ENCODE results near the gene LMBR1. TPM values are rescaled to one million over a fixed set of nuclear protein-coding genes. Genes with fewer than 3 reads are reported as not detected.
A peak's percentile ranks its signal among the peaks of the same experiment; 100 is the strongest.
"Not testable (repeated sequence)": the region's sequence is repeated elsewhere in the genome, so short reads cannot be mapped to it uniquely, and the experiment has no call there.

Gene LMBR1, protein sequence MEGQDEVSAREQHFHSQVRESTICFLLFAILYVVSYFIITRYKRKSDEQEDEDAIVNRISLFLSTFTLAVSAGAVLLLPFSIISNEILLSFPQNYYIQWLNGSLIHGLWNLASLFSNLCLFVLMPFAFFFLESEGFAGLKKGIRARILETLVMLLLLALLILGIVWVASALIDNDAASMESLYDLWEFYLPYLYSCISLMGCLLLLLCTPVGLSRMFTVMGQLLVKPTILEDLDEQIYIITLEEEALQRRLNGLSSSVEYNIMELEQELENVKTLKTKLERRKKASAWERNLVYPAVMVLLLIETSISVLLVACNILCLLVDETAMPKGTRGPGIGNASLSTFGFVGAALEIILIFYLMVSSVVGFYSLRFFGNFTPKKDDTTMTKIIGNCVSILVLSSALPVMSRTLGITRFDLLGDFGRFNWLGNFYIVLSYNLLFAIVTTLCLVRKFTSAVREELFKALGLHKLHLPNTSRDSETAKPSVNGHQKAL
- 23.8 and 60.9 TPM in 2 replicates for total RNA-seq (2014; rRNA removed; shearing (Covaris generic); ENCODE audit: low replicate concordance)

DNA sequence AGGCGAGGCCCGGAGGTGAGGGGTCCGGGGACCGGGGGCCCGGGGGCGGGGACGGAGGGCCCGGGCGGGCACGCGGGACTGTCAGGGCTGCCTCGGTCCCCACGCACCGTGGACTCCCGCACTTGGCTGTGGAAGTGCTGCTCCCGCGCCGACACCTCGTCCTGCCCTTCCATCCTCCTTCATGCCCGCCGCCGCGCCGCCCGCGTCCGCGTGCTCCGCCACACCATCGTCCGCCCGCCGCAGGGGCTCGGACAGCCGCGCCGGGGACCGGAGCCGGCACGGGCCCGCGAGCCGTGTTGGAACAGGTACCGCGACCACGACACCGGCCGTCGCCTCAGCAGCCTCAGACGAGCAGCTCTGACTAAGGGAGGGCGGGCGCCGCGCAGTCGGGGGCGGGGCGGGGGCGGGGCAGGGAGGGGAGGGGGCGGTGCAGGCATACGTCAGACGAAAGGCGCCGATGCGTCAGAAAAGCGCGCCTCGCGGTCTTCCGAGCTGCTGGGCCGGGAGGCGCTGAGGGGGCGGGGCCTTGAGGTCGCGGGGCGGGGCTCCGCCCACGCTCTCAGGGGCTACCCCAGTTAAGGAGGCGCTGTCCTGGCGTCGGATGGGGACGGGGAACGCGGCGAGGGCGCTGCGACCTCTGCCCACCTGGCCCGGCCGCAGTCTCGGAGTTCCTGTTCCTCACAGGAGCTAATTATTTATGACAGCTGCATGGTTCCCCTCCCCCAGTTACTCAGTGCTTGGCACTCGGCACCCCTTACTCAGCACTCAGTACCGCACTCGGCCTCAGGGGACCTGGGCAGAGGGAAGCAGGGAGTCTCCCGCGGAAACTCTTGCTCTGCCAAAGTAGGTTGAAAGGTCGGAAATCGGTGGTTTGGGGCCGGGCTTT, at the start of gene LMBR1:
LMBR1 (minus strand) TSS at position 363 of the 886 bp plus-strand sequence; CDS start at position 173, 190 bp downstream.
- Histone ChIP-seq H3K9me3 (no peaks in the 10 kb centered on the region), H3K36me3 (no peaks in the 10 kb centered on the region), H3K4me3 (peak within 1 kb of the TSS; percentile 71), H3K27me3 (no peaks in the 10 kb centered on the region)
- peak; percentile 85 for DNase-seq

DNA sequence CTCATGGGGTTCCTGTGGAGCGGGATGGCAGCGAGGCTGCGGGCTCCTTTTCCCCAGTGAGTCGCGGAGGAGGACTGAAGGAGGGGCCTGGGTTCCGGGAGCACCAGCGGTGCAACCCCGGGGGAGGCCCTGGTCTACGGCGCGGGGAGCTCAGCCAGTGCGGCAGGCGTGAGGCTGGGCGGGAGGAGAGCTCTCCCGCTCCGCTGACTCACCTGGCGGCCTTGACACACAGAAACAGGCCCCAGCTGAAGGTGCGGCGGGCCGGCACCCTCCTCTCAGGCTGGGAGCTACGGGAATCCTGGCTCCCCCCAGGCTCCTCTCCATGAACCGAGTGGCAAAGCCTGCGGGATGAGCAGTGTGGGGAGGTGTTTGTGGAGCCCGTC, 49.7 kb upstream of the LMBR1 start:
- Histone ChIP-seq H3K9me3 (no peaks in the 10 kb centered on the region), H3K36me3 (no peaks in the 10 kb centered on the region), H3K4me3 (no peak overlapping the region), H3K27me3 (no peaks in the 10 kb centered on the region)
- DNase-seq: no peak

DNA sequence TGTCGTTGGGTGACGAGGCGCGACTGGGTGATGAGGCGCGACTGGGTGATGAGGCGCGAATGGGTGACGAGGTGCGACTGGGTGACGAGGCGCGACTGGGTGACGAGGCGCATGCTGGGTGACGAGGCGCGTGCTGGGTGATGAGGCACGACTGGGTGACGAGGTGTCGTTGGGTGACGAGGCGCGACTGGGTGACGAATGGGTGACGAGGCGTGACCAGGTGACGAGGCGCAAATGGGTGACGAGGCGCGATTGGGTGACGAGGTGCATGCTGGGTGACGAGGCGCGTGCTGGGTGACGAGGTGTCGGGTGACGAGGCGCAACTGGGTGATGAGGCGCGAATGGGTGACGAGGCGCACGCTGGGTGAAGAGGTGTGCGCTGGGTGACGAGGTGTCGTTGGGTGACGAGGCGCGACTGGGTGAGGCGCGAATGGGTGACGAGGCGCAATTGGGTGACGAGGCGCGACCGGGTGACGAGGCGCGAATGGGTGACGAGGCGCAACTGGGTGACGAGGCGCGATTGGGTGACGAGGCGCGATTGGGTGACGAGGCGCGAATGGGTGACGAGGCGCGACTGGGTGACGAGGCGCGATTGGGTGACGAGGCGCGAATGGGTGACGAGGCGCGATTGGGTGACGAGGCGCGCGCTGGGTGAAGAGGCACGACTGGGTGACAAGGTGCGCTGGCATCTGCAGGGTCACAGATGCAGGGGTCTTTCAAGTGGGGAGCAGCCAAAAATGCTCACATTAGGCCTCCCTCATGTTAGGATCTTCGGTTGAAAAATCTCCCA, 48.6 kb upstream of the LMBR1 start:
- no peaks in the 10 kb centered on the region for H3K27me3 ChIP-seq
- DNase-seq: no peak
- no peaks in the 10 kb centered on the region for H3K36me3 ChIP-seq

DNA sequence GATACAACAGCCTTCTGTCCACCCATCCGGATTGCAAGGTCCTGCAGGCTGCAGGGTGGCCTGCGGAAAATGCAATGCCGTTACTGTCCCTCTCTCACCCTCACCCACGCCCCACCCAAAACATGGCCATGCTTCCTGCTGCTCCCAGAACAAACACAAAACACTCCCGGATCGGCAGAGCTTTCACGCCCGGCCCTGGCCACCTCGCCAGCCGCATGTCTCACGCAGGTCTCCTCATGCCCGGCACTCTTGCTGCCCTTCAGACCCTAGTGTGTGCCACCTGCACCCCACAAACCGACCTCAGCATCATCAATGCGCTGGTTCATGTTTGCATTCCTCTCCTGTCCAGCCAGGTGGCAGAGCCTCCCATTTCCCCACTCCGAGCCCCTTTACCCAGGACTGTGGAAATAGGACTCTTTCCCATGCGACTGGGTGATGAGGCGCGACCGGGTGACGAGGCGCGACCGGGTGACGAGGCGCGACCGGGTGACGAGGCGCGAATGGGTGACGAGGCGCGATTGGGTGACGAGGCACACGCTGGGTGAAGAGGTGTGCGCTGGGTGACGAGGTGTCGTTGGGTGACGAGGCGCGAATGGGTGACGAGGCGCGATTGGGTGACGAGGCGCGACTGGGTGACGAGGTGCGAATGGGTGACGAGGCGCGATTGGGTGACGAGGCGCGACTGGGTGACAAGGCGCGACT, 47.6 kb upstream of the LMBR1 start:
- H3K36me3 ChIP-seq: no peaks in the 10 kb centered on the region
- DNase-seq: no peak
- no peak overlapping the region for H3K4me3 ChIP-seq
- no peaks in the 10 kb centered on the region for H3K27me3 ChIP-seq
- H3K9me3 ChIP-seq: no peaks in the 10 kb centered on the region

More for the DNA sequence above, 48.6 kb upstream of the LMBR1 start:
- no peak overlapping the region for H3K4me3 ChIP-seq
- no peaks in the 10 kb centered on the region for H3K9me3 ChIP-seq

DNA sequence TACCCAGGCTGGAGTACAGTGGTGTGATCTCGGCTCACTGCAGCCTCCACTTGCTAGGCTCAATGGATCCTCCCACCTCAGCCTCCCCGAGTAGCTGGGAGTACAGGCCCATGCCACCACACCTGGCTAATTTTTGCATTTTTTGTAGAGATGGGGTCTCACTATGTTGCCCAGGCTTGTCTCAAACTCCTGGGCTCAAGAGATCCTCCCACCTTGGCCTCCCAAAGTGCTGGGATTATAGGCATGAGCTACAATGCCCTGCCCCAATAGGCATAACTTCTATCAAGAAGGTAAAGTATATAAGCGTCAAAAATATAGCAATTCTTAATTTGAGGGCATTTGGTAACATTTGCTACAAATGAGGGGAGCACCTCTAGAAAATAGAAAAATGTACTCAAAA, 43.8 kb upstream of the LMBR1 start:
- DNase-seq, H3K36me3 ChIP-seq, H3K9me3 ChIP-seq, H3K27me3 ChIP-seq, H3K4me3 ChIP-seq: not testable (repeated sequence)

DNA sequence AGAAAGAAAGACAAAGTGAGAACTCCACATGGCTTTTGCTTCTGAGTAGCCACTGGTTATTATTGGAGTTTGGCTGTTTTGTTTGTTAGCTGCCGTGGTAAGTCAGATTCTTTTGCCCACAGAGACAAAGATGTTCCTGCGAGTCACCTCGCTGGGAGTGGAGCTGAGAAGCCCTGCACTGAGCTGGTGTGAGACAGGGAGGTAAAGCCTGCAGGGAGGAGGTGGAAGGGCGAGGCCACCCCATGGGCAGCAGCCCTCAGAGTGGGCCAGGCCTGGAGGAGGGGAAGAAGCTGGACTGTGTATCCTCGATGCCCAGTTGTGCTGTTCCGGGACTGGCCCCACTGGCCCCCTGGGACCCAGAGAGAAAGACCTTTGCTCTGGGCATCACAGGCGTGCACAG, 42.3 kb upstream of the LMBR1 start:
- Histone ChIP-seq H3K36me3 (no peaks in the 10 kb centered on the region), H3K9me3 (no peaks in the 10 kb centered on the region), H3K4me3 (no peak overlapping the region), H3K27me3 (no peaks in the 10 kb centered on the region)
- no peak for DNase-seq

DNA sequence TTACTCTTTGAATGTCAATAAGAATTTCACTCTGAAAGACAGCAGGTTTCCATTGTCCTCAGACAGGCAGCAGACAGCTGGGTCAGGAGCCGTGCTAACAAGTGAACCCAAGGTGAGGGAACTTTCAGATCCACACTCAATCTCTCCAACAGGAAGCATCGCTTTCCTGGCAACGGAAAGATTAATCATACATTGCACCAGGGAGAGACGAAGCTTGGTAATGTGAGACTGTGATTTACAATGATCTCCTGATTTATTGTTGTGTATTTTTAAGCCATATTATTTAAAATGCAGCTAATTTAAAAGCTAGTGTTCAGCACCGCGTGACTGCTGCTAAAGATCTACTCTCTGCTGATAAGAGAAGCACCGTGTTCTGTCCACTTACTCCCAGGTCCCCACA, 39.0 kb upstream of the LMBR1 start:
- Histone ChIP-seq H3K36me3 (no peaks in the 10 kb centered on the region), H3K4me3 (no peak overlapping the region), H3K9me3 (no peaks in the 10 kb centered on the region), H3K27me3 (no peaks in the 10 kb centered on the region)
- DNase-seq: no peak

DNA sequence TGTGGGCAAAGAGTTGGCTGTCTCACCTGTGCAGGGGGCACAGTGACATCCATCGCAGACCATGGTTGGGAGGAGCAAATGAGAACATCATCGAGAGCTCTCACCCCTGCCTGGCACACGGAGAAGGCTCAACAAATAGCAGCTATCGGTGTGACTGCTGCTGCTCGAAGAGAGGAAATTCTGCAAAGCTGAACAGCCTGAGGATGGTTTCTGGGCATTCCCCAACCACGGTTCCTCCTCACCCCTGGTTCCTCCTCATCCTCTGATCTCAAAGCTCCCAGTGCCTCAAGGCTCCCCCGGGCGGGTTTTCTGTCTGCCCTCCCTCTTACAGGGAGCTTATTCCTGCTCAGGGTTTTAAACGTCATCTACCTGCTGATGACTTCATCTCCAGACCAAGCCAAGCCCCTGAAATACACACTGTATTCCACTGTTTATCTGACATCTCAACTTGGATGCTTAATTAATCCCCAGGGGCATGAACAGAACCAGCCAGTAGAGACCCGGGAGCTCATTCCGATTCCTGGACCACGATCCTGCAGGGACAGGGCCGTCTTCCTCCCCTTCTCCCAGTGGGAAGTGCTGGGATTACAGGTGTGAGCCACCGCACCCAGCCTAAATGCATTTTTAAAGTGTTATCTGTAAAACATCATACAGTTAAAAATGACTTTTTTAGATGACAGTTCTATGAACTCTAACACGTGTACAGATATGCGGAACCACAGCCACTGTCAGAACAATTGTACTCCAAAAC, 37.0 kb upstream of the LMBR1 start:
- Histone ChIP-seq H3K4me3 (no peak overlapping the region), H3K36me3 (no peaks in the 10 kb centered on the region), H3K27me3 (no peaks in the 10 kb centered on the region), H3K9me3 (no peaks in the 10 kb centered on the region)
- DNase-seq: no peak

DNA sequence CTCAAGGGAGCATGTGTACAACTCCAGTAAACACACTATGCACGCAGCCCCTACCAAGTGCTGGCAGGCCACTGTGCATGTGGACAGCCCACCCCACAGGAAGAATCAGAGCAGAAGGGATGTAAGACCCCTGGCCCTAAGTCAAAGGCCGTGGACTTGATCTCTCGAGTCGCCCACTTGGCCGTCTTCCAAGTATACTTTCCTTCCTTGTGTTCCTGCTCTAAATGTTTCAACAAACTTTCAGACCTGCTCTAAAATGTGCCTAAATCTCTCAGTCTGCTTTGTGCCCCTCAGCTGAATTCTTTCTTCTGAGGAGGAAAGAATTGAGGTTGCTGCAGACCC, 35.4 kb upstream of the LMBR1 start:
- no peaks in the 10 kb centered on the region for H3K27me3 ChIP-seq
- no peaks in the 10 kb centered on the region for H3K9me3 ChIP-seq
- DNase-seq: no peak
- no peak overlapping the region for H3K4me3 ChIP-seq
- H3K36me3 ChIP-seq: no peaks in the 10 kb centered on the region

DNA sequence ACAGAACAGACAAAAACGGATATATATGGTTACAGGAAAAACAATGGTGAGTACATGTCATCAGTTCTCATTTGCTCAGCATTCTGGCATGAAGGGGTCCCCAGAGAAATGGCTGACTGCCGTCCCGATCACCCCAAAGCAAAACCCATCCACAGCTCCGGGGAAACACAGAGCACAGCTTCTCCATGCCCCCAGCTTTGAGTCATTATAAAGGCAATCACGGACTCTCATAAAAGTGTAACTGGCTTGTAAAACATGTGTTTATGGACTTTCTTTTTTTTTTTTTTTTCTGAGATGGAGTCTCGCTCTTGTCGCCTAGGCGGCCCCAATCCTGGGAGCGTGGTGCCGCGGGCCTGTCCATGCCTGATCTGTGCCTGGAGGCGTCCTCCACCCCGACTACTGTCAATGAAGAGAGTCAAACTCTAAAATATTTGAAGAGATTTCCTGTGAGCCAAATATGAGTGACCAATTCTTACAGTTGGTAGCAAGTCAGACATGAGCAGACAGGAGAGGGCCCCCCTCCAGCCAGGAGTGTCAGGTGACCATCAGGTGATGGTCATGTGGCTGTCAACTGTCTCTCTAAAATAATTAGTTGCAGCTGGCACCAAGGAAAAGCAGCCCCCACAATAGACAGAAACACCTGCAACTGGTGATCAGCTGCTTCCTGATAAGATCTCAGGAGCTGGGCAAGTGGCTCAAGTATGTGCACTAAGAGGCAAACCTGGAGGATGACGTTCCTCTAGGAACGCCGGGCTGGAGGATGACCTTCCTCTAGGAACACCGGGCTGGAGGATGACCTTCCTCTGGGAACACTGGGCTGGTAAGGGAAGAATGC, 34.8 kb upstream of the LMBR1 start:
- H3K4me3 ChIP-seq: no peak overlapping the region
- H3K9me3 ChIP-seq: no peaks in the 10 kb centered on the region
- H3K27me3 ChIP-seq: no peaks in the 10 kb centered on the region
- H3K36me3 ChIP-seq: no peaks in the 10 kb centered on the region
- DNase-seq: no peak

DNA sequence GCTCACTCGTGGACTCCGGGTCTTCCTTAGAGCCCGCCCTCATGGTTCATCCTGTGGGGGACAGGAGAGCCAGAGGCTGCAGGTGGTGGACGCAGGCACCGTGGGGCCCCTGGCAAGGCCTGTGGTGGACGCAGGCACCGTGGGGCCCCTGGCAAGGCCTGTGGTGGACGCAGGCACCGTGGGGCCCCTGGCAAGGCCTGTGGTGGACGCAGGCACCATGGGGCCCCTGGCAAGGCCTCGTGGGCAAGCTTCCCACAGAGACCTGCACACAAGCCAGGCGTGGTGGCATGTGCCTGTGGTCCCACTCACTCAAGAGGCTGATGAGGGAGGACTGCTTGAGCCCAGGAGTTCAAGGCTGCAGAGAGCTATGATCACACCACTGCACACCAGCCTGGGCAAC, 32.8 kb upstream of the LMBR1 start:
- not testable (repeated sequence) for H3K36me3 ChIP-seq, H3K27me3 ChIP-seq, H3K9me3 ChIP-seq, DNase-seq, H3K4me3 ChIP-seq

DNA sequence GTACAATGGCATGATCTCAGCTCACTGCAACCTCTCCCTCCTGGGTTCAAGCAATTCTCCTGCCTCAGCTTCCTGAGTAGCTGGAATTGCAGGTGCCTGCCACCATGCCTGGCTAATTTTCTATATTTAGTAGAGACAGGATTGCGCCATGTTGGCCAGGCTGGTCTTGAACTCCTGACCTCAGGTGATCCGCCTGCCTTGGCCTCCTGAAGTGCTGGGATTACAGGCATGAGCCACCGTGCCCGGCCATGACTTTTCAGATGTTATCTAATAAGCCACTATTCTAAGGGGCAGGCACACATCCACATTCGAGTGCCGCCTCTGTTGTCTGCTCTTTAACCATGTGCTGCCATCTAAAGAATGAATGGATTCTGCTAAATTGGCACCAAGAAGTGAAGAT, 29.3 kb upstream of the LMBR1 start:
- H3K27me3 ChIP-seq, H3K9me3 ChIP-seq, H3K4me3 ChIP-seq, H3K36me3 ChIP-seq, DNase-seq: not testable (repeated sequence)

DNA sequence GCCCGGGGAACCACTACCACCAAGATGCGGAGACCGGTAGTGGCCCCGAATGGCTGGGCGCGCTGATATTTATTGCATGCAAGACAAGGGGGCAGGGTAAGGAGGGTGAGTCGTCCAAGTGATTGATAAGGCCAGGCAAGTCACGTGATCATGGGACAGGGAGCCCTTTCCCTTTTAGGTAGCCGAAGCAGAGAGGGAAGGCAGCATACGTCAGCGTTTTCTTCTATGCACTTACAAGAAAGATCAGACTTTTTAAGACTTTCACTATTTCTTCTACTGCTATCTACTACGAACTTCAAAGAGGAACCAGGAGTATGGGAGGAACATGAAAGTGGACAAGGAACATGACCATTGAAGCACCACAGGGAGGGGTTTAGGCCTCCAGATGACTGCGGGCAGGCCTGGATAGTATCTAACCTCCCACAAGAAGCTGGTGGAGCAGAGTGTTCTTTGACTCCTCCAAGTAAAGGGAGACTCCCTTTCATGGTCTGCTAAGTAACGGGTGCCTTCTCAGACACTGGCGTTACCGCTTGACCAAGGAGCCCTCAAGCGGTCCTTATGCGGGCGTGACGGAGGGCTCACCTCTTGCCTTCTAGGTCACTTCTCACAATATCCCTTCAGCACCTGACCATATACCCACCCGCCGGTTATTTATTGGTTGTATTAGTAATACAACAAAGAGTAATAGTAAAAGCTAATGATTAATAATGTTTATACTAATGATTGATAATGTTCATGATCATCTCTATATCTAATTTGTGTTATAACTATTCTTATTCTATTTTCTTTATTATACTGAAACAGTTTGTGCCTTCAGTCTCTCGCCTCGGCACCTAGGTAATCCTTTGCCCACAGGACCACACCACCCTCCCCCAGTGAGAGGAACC, 27.7 kb upstream of the LMBR1 start:
- not testable (repeated sequence) for H3K9me3 ChIP-seq, H3K4me3 ChIP-seq, H3K36me3 ChIP-seq, H3K27me3 ChIP-seq, DNase-seq

DNA sequence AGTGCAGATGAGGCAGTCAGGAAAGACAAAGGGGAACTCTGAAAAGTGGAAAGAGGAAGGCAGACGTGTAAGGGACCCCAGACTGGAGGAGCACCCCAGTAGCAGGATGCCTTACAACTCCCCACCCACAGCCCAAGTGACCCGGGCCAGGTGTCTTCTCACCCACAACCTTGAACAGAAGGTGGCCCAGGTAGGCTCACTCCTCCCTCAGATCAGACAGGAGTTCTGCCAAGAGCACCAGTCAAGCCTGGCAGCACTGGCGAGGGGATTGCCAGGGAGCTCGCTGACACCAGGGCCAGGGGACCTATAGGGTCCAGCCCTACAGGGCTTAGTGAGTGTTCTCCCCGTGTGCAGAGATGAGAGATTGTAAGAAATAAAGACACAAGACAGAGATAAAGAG, 27.1 kb upstream of the LMBR1 start:
- no peak overlapping the region for H3K4me3 ChIP-seq
- DNase-seq: no peak
- H3K27me3 ChIP-seq: no peaks in the 10 kb centered on the region
- no peaks in the 10 kb centered on the region for H3K36me3 ChIP-seq
- no peaks in the 10 kb centered on the region for H3K9me3 ChIP-seq
